Stimulated activated CD8-positive, alpha-beta memory T cell treated with anti-CD3 and anti-CD28 coated beads, Interleukin-4, amount 100 ng/mL, for 4 hours (primary cell): ENCODE results near the gene TYW1.
"Not testable (repeated sequence)": the region's sequence is repeated elsewhere in the genome, so short reads cannot be mapped to it uniquely, and the experiment has no call there.

ENCODE experiments used
- DNase-seq, 2 donors: peaks; one replicate each; pipeline ENCODE4 v3.0.0-alpha.2; 2020; ENCODE audit warnings: low read depth in 2 of 2, low spot score in 1 of 2

The TYW1 gene

GRCh38 chr7:67233506-67233905 lies 236.9 kb downstream of the TYW1 start:
- not testable (repeated sequence) for DNase-seq

GRCh38 chr7:67236216-67236615 lies 239.6 kb downstream of the TYW1 start:
- DNase-seq, result not testable (repeated sequence)

- DNase-seq, result not testable (repeated sequence)
Observed at GRCh38 chr7:67242871-67243270, 246.2 kb downstream of the TYW1 start.

- not testable (repeated sequence) for DNase-seq
Observed at GRCh38 chr7:67248364-67248763, 251.7 kb downstream of the TYW1 start.

- DNase-seq, result no peak
Observed at GRCh38 chr7:67251986-67252558, 255.4 kb downstream of the TYW1 start.

GRCh38 chr7:67255076-67255475 lies 258.4 kb downstream of the TYW1 start:
- not testable (repeated sequence) for DNase-seq

GRCh38 chr7:67257779-67258178 lies 261.1 kb downstream of the TYW1 start:
- not testable (repeated sequence) for DNase-seq

- DNase-seq, result not testable (repeated sequence)
Observed at GRCh38 chr7:67259363-67259762, 262.7 kb downstream of the TYW1 start.

GRCh38 chr7:67260166-67260586 lies 263.5 kb downstream of the TYW1 start:
- DNase-seq, result not testable (repeated sequence)

GRCh38 chr7:67264000-67264399 lies 267.4 kb downstream of the TYW1 start:
- DNase-seq, result not testable (repeated sequence)

GRCh38 chr7:67266070-67266469 lies 269.4 kb downstream of the TYW1 start:
- DNase-seq, result not testable (repeated sequence)

GRCh38 chr7:67267914-67268313 lies 271.3 kb downstream of the TYW1 start:
- no peak for DNase-seq

- not testable (repeated sequence) for DNase-seq
Observed at GRCh38 chr7:67269916-67270315, 273.3 kb downstream of the TYW1 start.
